Keratinocyte (primary cell): ENCODE data around the gene DELE1. TPM values are rescaled to one million over a fixed set of nuclear protein-coding genes. Genes with fewer than 3 reads are reported as not detected.

ENCODE experiments used
- DNase-seq: peaks from one replicate; pipeline ENCODE4 v3.0.0-alpha.2; 2011; ENCODE audit warnings: low read depth, missing footprints, low spot score
- FAIRE-seq: peaks from 2 replicates; lab custom pipeline; 2011; peaks lifted over from hg19 to GRCh38; lab: Jason Lieb, UNC
- H2AFZ ChIP-seq: 2 replicates; pipeline ENCODE4 v1.6.0; 2012; ENCODE audit warnings: low read length, control low read depth, inconsistent platforms; ENCODE audit not compliant: control insufficient read depth
- H3K27ac ChIP-seq: 2 replicates; pipeline ENCODE4 v1.5.1; 2011; ENCODE audit warnings: low read length; ENCODE audit not compliant: control insufficient read depth, insufficient read depth
- H3K27me3 ChIP-seq: 3 replicates; pipeline ENCODE4 v1.6.0; 2011; ENCODE audit warnings: low read length; ENCODE audit not compliant: control insufficient read depth, insufficient read depth; ENCODE audit errors: extremely low read depth
- H3K36me3 ChIP-seq, 2 experiments: 2 replicates in 1 of 2; 3 replicates in 1 of 2; pipeline ENCODE4 v1.5.1; 2011; ENCODE audit warnings: low read length in 2 of 2, mild to moderate bottlenecking in 1 of 2; ENCODE audit not compliant: control insufficient read depth in 2 of 2, insufficient read depth in 2 of 2; ENCODE audit errors: extremely low read depth in 1 of 2
- H3K4me1 ChIP-seq: 3 replicates; pipeline ENCODE4 v1.5.1; 2011; ENCODE audit warnings: low read length; ENCODE audit not compliant: control insufficient read depth, insufficient read depth; ENCODE audit errors: extremely low read depth
- H3K4me2 ChIP-seq: 3 replicates; pipeline ENCODE4 v1.6.0; 2011; ENCODE audit warnings: low read depth, low read length; ENCODE audit not compliant: control insufficient read depth, insufficient read depth; ENCODE audit errors: extremely low read depth
- H3K4me3 ChIP-seq, 3 experiments: fragments of 200-600 bp in 1 of 3; sonication (generic) in 1 of 3; 2 replicates in 2 of 3; 3 replicates in 1 of 3; pipeline ENCODE4 v1.5.1; 2011 to 2016; ENCODE audit warnings: low read length in 3 of 3, mild to moderate bottlenecking in 3 of 3, control low read depth in 2 of 3, inconsistent platforms in 1 of 3, low read depth in 1 of 3, mixed read lengths in 1 of 3, mixed run types in 1 of 3, moderate library complexity in 1 of 3; ENCODE audit not compliant: control insufficient read depth in 2 of 3, insufficient read depth in 2 of 3; ENCODE audit errors: extremely low read depth in 1 of 3
- H3K79me2 ChIP-seq: 2 replicates; pipeline ENCODE4 v1.6.0; 2012; ENCODE audit warnings: low read length; ENCODE audit not compliant: control insufficient read depth, insufficient read depth
- H3K9ac ChIP-seq: 3 replicates; pipeline ENCODE4 v1.6.0; 2011; ENCODE audit warnings: low read length; ENCODE audit not compliant: control insufficient read depth, insufficient read depth; ENCODE audit errors: extremely low read depth
- H3K9me1 ChIP-seq: 3 replicates; pipeline ENCODE4 v1.6.0; 2011; ENCODE audit warnings: low read length; ENCODE audit not compliant: control insufficient read depth, insufficient read depth; ENCODE audit errors: extremely low read depth
- H3K9me3 ChIP-seq: 2 replicates; pipeline ENCODE4 v1.5.1; 2012; ENCODE audit warnings: low read depth, low read length; ENCODE audit not compliant: control insufficient read depth
- H4K20me1 ChIP-seq: 3 replicates; pipeline ENCODE4 v1.6.0; 2011; ENCODE audit warnings: low read length; ENCODE audit not compliant: control insufficient read depth, insufficient read depth; ENCODE audit errors: extremely low read depth
- CTCF ChIP-seq, 3 experiments: IDR thresholded peaks in 1 of 3; conservative IDR thresholded peaks in 1 of 3; optimal IDR thresholded peaks in 1 of 3; 2 replicates in 2 of 3; 3 replicates in 1 of 3; pipeline versions ENCODE3 to v1.5.1; 2011; ENCODE audit warnings: low read length in 3 of 3, mild to moderate bottlenecking in 3 of 3, moderate library complexity in 2 of 3, control low read depth in 1 of 3, inconsistent platforms in 1 of 3; ENCODE audit not compliant: insufficient read depth in 2 of 3; ENCODE audit errors: extremely low read depth in 1 of 3
- EZH2 ChIP-seq: IDR thresholded peaks from one replicate; pipeline ENCODE4 v1.6.1; 2012; ENCODE audit warnings: inconsistent platforms, mild to moderate bottlenecking, low read length, moderate library complexity
- dilution Hi-C: fragments of 300-500 bp; cut with MboI; formaldehyde crosslinking; loops from one replicate; pipeline ENCODE4 v1.7.0; 2020; ENCODE audit warnings: low sequenced_read_pairs; ENCODE audit not compliant: extremely low pct_ligation_motif_present
- polyA plus RNA-seq, 5 experiments: library from polyadenylated mRNA; depleted of rRNA in 3 of 5; stranded (reverse) in 3 of 5; stranded (forward) in 1 of 5; unstranded in 1 of 5; fragments of >200 nt; gene quantifications; 1 replicate in 1 of 5; 2 replicates in 3 of 5; 3 replicates in 1 of 5; pipeline versions ENCODE4 v1.2.1 to v1.2.3, GENCODE V29; 2011 to 2012; ENCODE audit warnings: missing spikeins in 2 of 5, low read depth in 1 of 5, low replicate concordance in 1 of 5

Gene DELE1
- polyA plus RNA-seq, 1 donor (not counting 4 experiments of a cell fraction or from before 2014, with no cell fraction given) = 37.5 TPM

GRCh38 chr5:141961466-141961865 lies 37.8 kb downstream of the DELE1 start:
- no peaks in the 10 kb centered on the region for H3K79me2 ChIP-seq
- no peak overlapping the region for H3K9ac ChIP-seq
- no peaks in the 10 kb centered on the region for H4K20me1 ChIP-seq
- H3K4me1 ChIP-seq = peaks cover 11% of the 10 kb centered on the region
- H3K4me3 ChIP-seq = no peak overlapping the region
- dilution Hi-C loops = no loop called here
- H3K9me1 ChIP-seq = no peaks in the 10 kb centered on the region
- no peaks in the 10 kb centered on the region for H3K9me3 ChIP-seq
- no peak for FAIRE-seq
- H3K27ac ChIP-seq = no peak overlapping the region
- H3K36me3 ChIP-seq = no peaks in the 10 kb centered on the region
- H2AFZ ChIP-seq = no peak overlapping the region
- no peak for DNase-seq
- H3K4me2 ChIP-seq = no peak overlapping the region
- TF ChIP-seq EZH2 (no peak), CTCF (optimal IDR thresholded peaks at IDR 0.05 in 1 of 3, IDR thresholded peaks at IDR 0.05 in 1 of 3, conservative IDR thresholded peaks at IDR 0.05 in 1 of 3; ENCODE audit: extremely low read depth in 1 of 3, insufficient read depth in 2 of 3, low read length in 3 of 3) (no peak)
- no peaks in the 10 kb centered on the region for H3K27me3 ChIP-seq

DNA sequence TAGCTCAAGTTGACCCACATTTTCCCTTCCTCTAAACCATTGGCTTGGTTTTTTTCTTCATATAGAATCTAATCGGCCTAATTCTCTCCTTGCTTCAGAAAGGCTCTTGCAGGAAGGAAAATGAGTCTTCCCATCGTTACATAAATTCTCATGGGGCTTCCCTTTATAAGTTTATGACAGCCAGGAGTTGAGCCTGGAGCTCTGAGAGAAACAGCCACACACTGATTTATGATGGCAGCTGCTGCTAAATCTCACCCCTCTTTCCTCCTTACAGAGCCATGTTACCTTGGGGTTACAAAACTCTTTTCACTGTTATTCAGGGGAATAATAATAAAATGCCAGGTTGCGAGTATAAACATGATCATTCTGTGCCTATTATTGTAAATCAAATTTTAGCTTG lies 40.0 kb downstream of the DELE1 start:
- no peak overlapping the region for H3K4me3 ChIP-seq
- no peaks in the 10 kb centered on the region for H3K27me3 ChIP-seq
- no peaks in the 10 kb centered on the region for H3K9me1 ChIP-seq
- no peaks in the 10 kb centered on the region for H3K36me3 ChIP-seq
- H3K9me3 ChIP-seq = no peaks in the 10 kb centered on the region
- no peak overlapping the region for H3K4me2 ChIP-seq
- TF ChIP-seq CTCF (optimal IDR thresholded peaks at IDR 0.05 in 1 of 3, IDR thresholded peaks at IDR 0.05 in 1 of 3, conservative IDR thresholded peaks at IDR 0.05 in 1 of 3; ENCODE audit: extremely low read depth in 1 of 3, insufficient read depth in 2 of 3, low read length in 3 of 3) (no peak), EZH2 (no peak)
- no peak overlapping the region for H2AFZ ChIP-seq
- H3K27ac ChIP-seq = no peak overlapping the region
- H4K20me1 ChIP-seq = no peaks in the 10 kb centered on the region
- FAIRE-seq = no peak
- no peak for DNase-seq
- H3K4me1 ChIP-seq = peaks cover 4% of the 10 kb centered on the region
- H3K79me2 ChIP-seq = no peaks in the 10 kb centered on the region
- H3K9ac ChIP-seq = no peak overlapping the region
- dilution Hi-C loops = no loop called here
